Astrocyte of the cerebellum (primary cell): ENCODE results near the gene SIDT1.
A peak's percentile ranks its signal among the peaks of the same experiment; 100 is the strongest.

Experiments
- DNase-seq: peaks from one replicate; pipeline ENCODE4 v3.0.0-alpha.2; 2011; ENCODE audit warnings: low read depth
- H3K4me3 ChIP-seq: 2 replicates; pipeline ENCODE4 v1.5.1; 2011; ENCODE audit warnings: mild to moderate bottlenecking, low read depth, low read length, moderate library complexity
- CTCF ChIP-seq: IDR thresholded peaks from 2 replicates; pipeline ENCODE4 v1.5.1; 2012; ENCODE audit warnings: low read length, low read depth, moderate library complexity, mild to moderate bottlenecking; ENCODE audit errors: missing control alignments
- in situ Hi-C: cut with HindIII; loops from 2 replicates; pipeline ENCODE4 v1.10.0; 2017; ENCODE audit warnings: low sequenced_read_pairs

Gene SIDT1

GRCh38 chr3:113607219-113607596 lies 74.9 kb downstream of the SIDT1 start:
- no peak for DNase-seq
- H3K4me3 ChIP-seq, result no peak overlapping the region
- no peak for TF ChIP-seq CTCF
- in situ Hi-C loops, result no loop called here

DNA sequence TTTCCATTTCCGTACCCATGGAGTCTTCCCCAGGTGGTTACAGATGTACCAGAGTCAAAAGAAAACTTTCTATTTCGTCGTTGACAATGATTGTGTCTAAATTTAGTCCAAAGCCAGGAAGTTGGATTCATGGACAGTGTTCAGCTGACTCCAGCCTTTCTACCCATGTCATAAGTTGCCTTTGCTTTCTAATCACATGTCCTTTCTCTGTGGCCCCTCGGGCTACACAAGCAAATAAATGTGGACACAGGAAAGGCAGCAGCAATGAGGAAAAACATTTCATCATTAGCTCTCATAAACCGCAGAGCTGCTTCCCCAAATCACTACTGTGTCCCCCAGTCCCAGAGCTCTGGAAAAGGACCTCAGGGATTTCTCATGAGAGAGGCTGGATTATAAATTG lies 82.0 kb downstream of the SIDT1 start:
- in situ Hi-C loops, result no loop called here
- TF ChIP-seq CTCF, result no peak
- no peak for DNase-seq
- H3K4me3 ChIP-seq, result no peak overlapping the region

DNA sequence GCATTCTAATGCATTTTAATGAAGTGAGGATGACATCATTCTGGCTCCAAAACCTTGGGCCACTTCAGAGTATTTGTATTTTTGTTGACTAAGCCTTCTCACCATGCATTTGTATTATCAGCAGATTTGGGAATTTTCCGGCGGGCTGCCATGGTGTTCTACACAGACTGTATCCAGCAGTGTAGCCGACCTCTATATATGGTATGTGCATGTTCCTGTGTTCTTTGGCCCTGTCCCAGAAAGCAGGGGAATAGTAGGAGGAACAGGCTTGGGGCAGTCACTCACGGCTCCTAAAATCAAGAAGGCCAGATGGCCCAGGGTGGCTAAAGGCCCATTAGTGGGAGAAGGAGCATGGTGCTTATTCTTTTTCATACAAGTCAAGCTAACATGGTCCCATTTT lies 83.6 kb downstream of the SIDT1 start:
- H3K4me3 ChIP-seq, result no peak overlapping the region
- in situ Hi-C loops, result no loop called here
- no peak for DNase-seq
- no peak for TF ChIP-seq CTCF

DNA sequence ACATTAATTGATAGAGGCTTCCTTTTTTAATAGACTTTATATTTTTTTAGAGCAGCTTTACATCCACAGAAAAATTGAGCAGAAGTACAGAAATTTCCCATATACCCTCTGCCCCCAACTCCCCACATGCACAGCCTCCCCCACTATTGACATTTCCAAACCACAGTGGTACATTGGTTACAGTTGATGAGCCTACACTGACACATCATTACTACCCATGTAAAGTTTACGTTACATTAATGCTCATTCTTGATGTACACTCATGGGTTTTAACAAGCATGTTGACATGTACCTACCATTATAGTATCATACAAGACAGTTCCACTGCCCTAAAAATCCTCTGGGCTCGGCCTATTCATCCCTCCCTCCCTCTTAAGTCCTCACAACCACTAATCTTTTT lies 85.4 kb downstream of the SIDT1 start:
- in situ Hi-C loops, result no loop called here
- no peak overlapping the region for H3K4me3 ChIP-seq
- no peak for TF ChIP-seq CTCF
- DNase-seq, result no peak

- TF ChIP-seq CTCF, result no peak
- no peak for DNase-seq
- in situ Hi-C loops, result no loop called here
- H3K4me3 ChIP-seq, result no peak overlapping the region
These were observed 87.7 kb downstream of the SIDT1 start for GRCh38 chr3:113620091-113620490.

- no peak overlapping the region for H3K4me3 ChIP-seq
- in situ Hi-C loops, result no loop called here
These were observed 91.0 kb downstream of the SIDT1 start for GRCh38 chr3:113623324-113623723.

More at GRCh38 chr3:113623324-113623723, 91.0 kb downstream of the SIDT1 start:
- no peak for DNase-seq
- TF ChIP-seq CTCF, result peak; percentile 17
